H1 (cell line): ENCODE measurements around the gene CD59. TPM values are rescaled to one million over a fixed set of nuclear protein-coding genes. Genes with fewer than 3 reads are reported as not detected.

Source experiments
- CTCF ChIA-PET: fragments of 300-600 bp; sonication (Branson Sonifier 250); formaldehyde crosslinking; loops from one replicate; lab custom pipeline; 2021; ENCODE audit not compliant: partially characterized antibody; lab: Charles Lee
- POLR2A ChIA-PET: fragments of 300-600 bp; sonication (Branson Sonifier 250); formaldehyde crosslinking; loops from one replicate; lab custom pipeline; 2021; ENCODE audit warnings: inconsistent platforms; ENCODE audit not compliant: partially characterized antibody; lab: Charles Lee
- DNase-seq, 2 experiments: peaks; one replicate each; pipeline versions ENCODE4 v3.0.0 to v3.0.0-alpha.2; 2010 to 2022; ENCODE audit warnings: low spot score in 2 of 2, low read depth in 1 of 2, mixed read lengths in 1 of 2
- FAIRE-seq: peaks from 2 replicates; lab custom pipeline; 2011; peaks lifted over from hg19 to GRCh38; lab: Jason Lieb, UNC
- H2AFZ ChIP-seq: 2 replicates; pipeline ENCODE4 v1.8.1; 2012; ENCODE audit warnings: low read length, inconsistent platforms
- H2AK5ac ChIP-seq: 2 replicates; pipeline ENCODE4 v1.6.1; 2013; ENCODE audit warnings: low read depth, low read length
- H2BK120ac ChIP-seq: replicated peaks from 2 replicates; pipeline ENCODE3; 2013; ENCODE audit warnings: low read depth, low read length, inconsistent platforms
- H2BK12ac ChIP-seq: 2 replicates; pipeline ENCODE4 v1.6.1; 2013; ENCODE audit warnings: low read depth, low read length
- H2BK15ac ChIP-seq: 2 replicates; pipeline ENCODE4 v1.6.1; 2013; ENCODE audit warnings: low read length
- H2BK20ac ChIP-seq: 2 replicates; pipeline ENCODE4 v1.6.1; 2013; ENCODE audit warnings: low read length
- H2BK5ac ChIP-seq: 2 replicates; pipeline ENCODE4 v1.6.1; 2013; ENCODE audit warnings: low read depth, low read length
- H3K14ac ChIP-seq: 2 replicates; pipeline ENCODE4 v1.6.1; 2013; ENCODE audit warnings: inconsistent platforms; ENCODE audit not compliant: insufficient read length
- H3K18ac ChIP-seq: 2 replicates; pipeline ENCODE4 v1.6.1; 2013; ENCODE audit warnings: low read length; ENCODE audit errors: extremely low read depth
- H3K23ac ChIP-seq: 2 replicates; pipeline ENCODE4 v1.6.1; 2013; ENCODE audit warnings: inconsistent platforms; ENCODE audit not compliant: insufficient read length
- H3K23me2 ChIP-seq: 2 replicates; pipeline ENCODE4 v1.6.1; 2013; ENCODE audit warnings: low read depth, low read length
- H3K27ac ChIP-seq: 2 replicates; pipeline ENCODE4 v1.6.1; 2011; ENCODE audit warnings: low read depth, low read length, inconsistent platforms
- H3K27me3 ChIP-seq, 4 experiments: replicated peaks in 1 of 4; 1 replicate in 1 of 4; 2 replicates in 3 of 4; pipeline versions ENCODE4 v1.6.1 to v1.8.1; 2011 to 2013; ENCODE audit warnings: low read length in 3 of 4, mild to moderate bottlenecking in 3 of 4, inconsistent platforms in 2 of 4, mixed read lengths in 2 of 4, moderate library complexity in 1 of 4; ENCODE audit not compliant: control insufficient read depth in 3 of 4, insufficient read depth in 3 of 4; ENCODE audit errors: extremely low read depth in 1 of 4
- H3K36me3 ChIP-seq, 4 experiments: 2 replicates each; pipeline versions ENCODE4 v1.6.1 to v1.8.1; 2011 to 2013; ENCODE audit warnings: mild to moderate bottlenecking in 4 of 4, low read length in 3 of 4, moderate library complexity in 2 of 4, control low read depth in 1 of 4, inconsistent platforms in 1 of 4; ENCODE audit not compliant: insufficient read depth in 4 of 4, control insufficient read depth in 2 of 4
- H3K4ac ChIP-seq: replicated peaks from 2 replicates; pipeline ENCODE3; 2013; ENCODE audit warnings: low read length, low read depth, mixed read lengths, inconsistent platforms; ENCODE audit not compliant: insufficient read length
- H3K4me1 ChIP-seq, 4 experiments: replicated peaks in 1 of 4; 1 replicate in 1 of 4; 2 replicates in 3 of 4; pipeline versions ENCODE4 v1.6.1 to v1.8.1; 2011 to 2013; ENCODE audit warnings: low read length in 3 of 4, inconsistent platforms in 2 of 4, mixed read lengths in 1 of 4; ENCODE audit not compliant: insufficient read depth in 4 of 4, control insufficient read depth in 3 of 4
- H3K4me2 ChIP-seq, 2 experiments: 2 replicates each; pipeline versions ENCODE4 v1.6.1 to v1.8.1; 2011 to 2013; ENCODE audit warnings: low read depth in 2 of 2, low read length in 2 of 2, control low read depth in 1 of 2, inconsistent platforms in 1 of 2, mild to moderate bottlenecking in 1 of 2; ENCODE audit not compliant: insufficient read depth in 1 of 2
- H3K4me3 ChIP-seq, 4 experiments: fragments of 200-600, 300-600 bp in 1 of 4; sonication (generic), shearing (Covaris generic), sonication (Bioruptor Twin) in 1 of 4; 2 replicates each; pipeline versions ENCODE4 v1.5.1 to v1.8.1; 2011 to 2016; ENCODE audit warnings: low read length in 4 of 4, low read depth in 3 of 4, control low read depth in 2 of 4, inconsistent platforms in 2 of 4, mild to moderate bottlenecking in 2 of 4, mixed read lengths in 1 of 4, moderate library complexity in 1 of 4; ENCODE audit not compliant: insufficient read depth in 2 of 4; ENCODE audit errors: extremely low read depth in 1 of 4
- H3K56ac ChIP-seq: replicated peaks from 2 replicates; pipeline ENCODE3; 2013; ENCODE audit warnings: low read depth, mild to moderate bottlenecking, mixed read lengths, low read length, inconsistent platforms; ENCODE audit not compliant: insufficient read length
- H3K79me1 ChIP-seq: 2 replicates; pipeline ENCODE4 v1.6.1; 2013; ENCODE audit warnings: low read depth, low read length, control low read depth
- H3K79me2 ChIP-seq, 2 experiments: 2 replicates each; pipeline versions ENCODE4 v1.6.1 to v1.8.1; 2012 to 2013; ENCODE audit warnings: low read length in 2 of 2, mild to moderate bottlenecking in 2 of 2, inconsistent platforms in 1 of 2; ENCODE audit not compliant: insufficient read depth in 2 of 2, control insufficient read depth in 1 of 2
- H3K9ac ChIP-seq, 4 experiments: replicated peaks in 1 of 4; 1 replicate in 1 of 4; 2 replicates in 3 of 4; pipeline versions ENCODE4 v1.6.1 to v1.8.1; 2011 to 2013; ENCODE audit warnings: low read depth in 3 of 4, low read length in 3 of 4, control low read depth in 2 of 4, mild to moderate bottlenecking in 2 of 4, moderate library complexity in 2 of 4, inconsistent platforms in 1 of 4; ENCODE audit errors: extremely low read depth in 1 of 4
- H3K9me3 ChIP-seq, 2 experiments: 2 replicates each; pipeline versions ENCODE4 v1.6.1 to v1.8.1; 2012 to 2013; ENCODE audit warnings: mild to moderate bottlenecking in 2 of 2, moderate library complexity in 2 of 2, control low read depth in 1 of 2, inconsistent platforms in 1 of 2, low read depth in 1 of 2, low read length in 1 of 2, mixed read lengths in 1 of 2; ENCODE audit not compliant: insufficient read depth in 2 of 2
- H4K20me1 ChIP-seq, 2 experiments: replicated peaks in 1 of 2; 2 replicates each; pipeline versions ENCODE3 to v1.8.1; 2011 to 2013; ENCODE audit warnings: inconsistent platforms in 2 of 2, low read length in 2 of 2, mild to moderate bottlenecking in 1 of 2; ENCODE audit not compliant: insufficient read depth in 2 of 2, control insufficient read depth in 1 of 2
- H4K5ac ChIP-seq: 2 replicates; pipeline ENCODE4 v1.6.1; 2013; ENCODE audit warnings: low read length, low read depth, mixed read lengths, inconsistent platforms; ENCODE audit not compliant: insufficient read length
- H4K8ac ChIP-seq: 2 replicates; pipeline ENCODE4 v1.8.0; 2013; ENCODE audit warnings: mild to moderate bottlenecking, moderate library complexity, low read length, inconsistent platforms; ENCODE audit not compliant: insufficient read depth; ENCODE audit errors: extremely low read depth
- H4K91ac ChIP-seq: replicated peaks from 2 replicates; pipeline ENCODE3; 2013; ENCODE audit warnings: low read length, mixed read lengths, inconsistent platforms; ENCODE audit not compliant: insufficient read length
- CREB1 ChIP-seq: IDR thresholded peaks from 2 replicates; pipeline ENCODE4 v1.6.1; 2012; ENCODE audit warnings: inconsistent platforms
- SP1 ChIP-seq: IDR thresholded peaks from 2 replicates; pipeline ENCODE4 v1.6.1; 2011; ENCODE audit warnings: low read depth, low read length
- WGBS, 2 experiments: shearing (Covaris generic) in 1 of 2; methylation state at CpG; one replicate each; pipeline versions ENCODE4 v1.1.6 to v1.1.7; 2013 to 2015; ENCODE audit warnings: low lambda C conversion rate in 2 of 2, mixed read lengths in 2 of 2, inconsistent platforms in 1 of 2, low coverage in 1 of 2, missing lambda C conversion rate in 1 of 2; ENCODE audit not compliant: insufficient replicate concordance in 2 of 2, insufficient coverage in 1 of 2, insufficient read length in 1 of 2; ENCODE audit errors: extremely low coverage in 1 of 2, missing lambda C conversion rate in 1 of 2; 5-methylcytosine and 5-hydroxymethylcytosine counted together
- polyA plus RNA-seq, 7 experiments: library from polyadenylated mRNA; depleted of rRNA in 3 of 7; stranded (reverse) in 5 of 7; unstranded in 2 of 7; fragments of >200 nt in 5 of 7; fragments of 200-250 nt in 2 of 7; gene quantifications; 1 replicate in 5 of 7; 2 replicates in 1 of 7; 4 replicates in 1 of 7; pipeline versions ENCODE4 v1.2.1 to v1.2.3, GENCODE V29; 2011 to 2013; ENCODE audit warnings: missing spikeins in 2 of 7, mixed read lengths in 2 of 7
- total RNA-seq: library from RNA; stranded (reverse); fragmentation: NEBNext Ultra II Directional; extraction: Animal tissue kit (Norgen Biotek cat#: 25700); gene quantifications from 2 replicates; pipeline ENCODE4 v1.2.1, GENCODE V29; 2021

The CD59 gene
- total and polyA plus RNA-seq, 2 of the 8 experiments (the other 6 are each of a cell fraction or from before 2014, with no cell fraction given), result 63.1 to 90.3 TPM

DNA sequence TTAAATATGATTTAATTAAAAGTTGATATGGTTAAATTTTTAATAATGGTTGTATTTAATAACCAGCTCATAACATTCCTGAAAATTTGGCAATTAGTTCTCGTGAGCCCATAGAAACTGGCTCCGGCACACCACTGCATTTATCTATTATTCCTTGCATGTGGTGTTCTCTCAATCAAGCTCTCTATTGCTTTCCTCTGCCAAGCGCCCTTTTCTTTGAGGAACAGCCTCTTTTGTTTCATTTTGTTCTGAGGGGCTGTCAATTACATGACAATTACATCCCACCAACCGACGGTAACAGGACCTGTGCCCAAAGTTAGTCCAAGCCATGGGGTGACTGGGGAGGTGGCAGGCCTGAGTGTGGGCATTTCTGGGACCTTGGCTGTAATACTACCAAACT, 43.7 kb downstream of the CD59 start:
- no peak overlapping the region for H3K9ac ChIP-seq
- H3K14ac ChIP-seq, result no peak overlapping the region
- H3K23me2 ChIP-seq, result no peaks in the 10 kb centered on the region
- H2BK15ac ChIP-seq, result no peak overlapping the region
- no peak overlapping the region for H3K23ac ChIP-seq
- H4K20me1 ChIP-seq, result no peaks in the 10 kb centered on the region
- ChIA-PET CTCF (interaction anchor here (0.9 to 14.5 kb wide), 6 partner anchors 7 to 328 kb away, joined by 3 to 167 read pairs (median 4); partner anchors contain the start of gene CD59), POLR2A (no interaction called here)
- no peak overlapping the region for H4K5ac ChIP-seq
- no peak overlapping the region for H3K4ac ChIP-seq
- DNase-seq (no peak), FAIRE-seq (no peak)
- H3K56ac ChIP-seq, result no peak overlapping the region
- H3K4me1 ChIP-seq, result peaks cover 2 to 16% (median 10%) of the 10 kb centered on the region in 4 experiments
- TF ChIP-seq SP1 (no peak), CREB1 (no peak)
- H3K79me1 ChIP-seq, result no peaks in the 10 kb centered on the region
- H2BK120ac ChIP-seq, result no peak overlapping the region
- no peak overlapping the region for H3K27ac ChIP-seq
- H3K27me3 ChIP-seq, result no peaks in the 10 kb centered on the region
- no peak overlapping the region; a peak in 2 of 8 replicates for H3K4me3 ChIP-seq
- no peak overlapping the region for H2AFZ ChIP-seq
- no peak overlapping the region for H4K91ac ChIP-seq
- no peaks in the 10 kb centered on the region for H3K79me2 ChIP-seq
- no peak overlapping the region for H2AK5ac ChIP-seq
- no peak overlapping the region for H3K18ac ChIP-seq
- whole genome bisulfite sequencing, 2 experiments, result 60% methylated on average over 5 of the region's 5 CpGs; no CpG with 5 or more reads in 1 of the 2 experiments
- no peak overlapping the region for H2BK12ac ChIP-seq
- H3K9me3 ChIP-seq, result no peaks in the 10 kb centered on the region
- peak overlapping the region in 1 of 2 experiments; percentile 28; a peak in 1 of 4 replicates for H3K4me2 ChIP-seq
- H3K36me3 ChIP-seq, result no peaks in the 10 kb centered on the region
- H4K8ac ChIP-seq, result no peak overlapping the region
- no peak overlapping the region for H2BK20ac ChIP-seq
- H2BK5ac ChIP-seq, result no peak overlapping the region
